Measurements from ENCODE around the gene PLEKHA4. TPM values are rescaled to one million over a fixed set of nuclear protein-coding genes. Genes with fewer than 3 reads are reported as not detected.
A peak's percentile ranks its signal among the peaks of the same experiment; 100 is the strongest.

Gene PLEKHA4
- total and polyA plus RNA-seq, 2 of the 13 experiments (the other 11 are each of a cell fraction or from before 2014, with no cell fraction given) = 4.8 to 6.0 TPM

GRCh38 chr19:48815870-48816501, 52.4 kb downstream of the PLEKHA4 start (continued):
- TF ChIP-seq ZBTB37 (CRISPR knock-in tag; IDR thresholded peaks at IDR 0.05) (no peak), ZBTB8A (CRISPR knock-in tag; IDR thresholded peaks at IDR 0.05; ENCODE audit: borderline replicate concordance, low read depth) (no peak), SP1 (IDR thresholded peaks at IDR 0.05) (no peak), SP1 (CRISPR knock-in tag; IDR thresholded peaks at IDR 0.05) (no peak), RERE (CRISPR knock-in tag; IDR thresholded peaks at IDR 0.05; ENCODE audit: low read depth) (no peak), ZFP37 (CRISPR knock-in tag; IDR thresholded peaks at IDR 0.05; ENCODE audit: borderline replicate concordance) (no peak), NCOA5 (CRISPR knock-in tag; IDR thresholded peaks at IDR 0.05) (no peak), HNF1A (IDR thresholded peaks at IDR 0.05; ENCODE audit: low read depth) (no peak), HNF1A (CRISPR knock-in tag; IDR thresholded peaks at IDR 0.05; ENCODE audit: borderline replicate concordance) (no peak), EP300 (IDR thresholded peaks at IDR 0.05; ENCODE audit: low read depth in 2 of 2, low read length in 2 of 2) (peak in 1 of 2 experiments; percentile 19; a peak in 1 of 4 replicates), EP300 (CRISPR knock-in tag; IDR thresholded peaks at IDR 0.05; ENCODE audit: borderline replicate concordance) (no peak), PHF8 (CRISPR knock-in tag; IDR thresholded peaks at IDR 0.05) (no peak), ZNF414 (CRISPR knock-in tag; IDR thresholded peaks at IDR 0.05) (no peak), AGO1 (IDR thresholded peaks at IDR 0.05; ENCODE audit: low read depth, low read length, poor library complexity, severe bottlenecking) (no peak), ZNF124 (CRISPR knock-in tag; IDR thresholded peaks at IDR 0.05) (no peak), REXO4 (CRISPR knock-in tag; IDR thresholded peaks at IDR 0.05; ENCODE audit: borderline replicate concordance) (no peak), KLF12 (CRISPR knock-in tag; IDR thresholded peaks at IDR 0.05; ENCODE audit: borderline replicate concordance) (no peak), ZBTB20 (CRISPR knock-in tag; IDR thresholded peaks at IDR 0.05; ENCODE audit: borderline replicate concordance, low read depth) (no peak), XBP1 (CRISPR knock-in tag; IDR thresholded peaks at IDR 0.05) (no peak)
